Skeletal muscle tissue (tissue), 4 donors: ENCODE measurements around the gene TWNK. TPM values are rescaled to one million over a fixed set of nuclear protein-coding genes. Genes with fewer than 3 reads are reported as not detected.

ENCODE experiments used
- H3K27ac ChIP-seq: one replicate; pipeline ENCODE4 v1.7.0; 2013; ENCODE audit warnings: mild to moderate bottlenecking, low read depth, low read length, inconsistent platforms
- H3K27me3 ChIP-seq, 3 donors: one replicate each; pipeline ENCODE4 v1.7.0; 2013; ENCODE audit warnings: low read length in 3 of 3; ENCODE audit not compliant: control insufficient read depth in 3 of 3, insufficient read depth in 3 of 3
- H3K36me3 ChIP-seq, 3 donors: one replicate each; pipeline ENCODE4 v1.7.0; 2013; ENCODE audit warnings: low read length in 3 of 3; ENCODE audit not compliant: control insufficient read depth in 3 of 3, insufficient read depth in 3 of 3
- H3K4me1 ChIP-seq, 3 donors: one replicate each; pipeline ENCODE4 v1.7.0; 2013; ENCODE audit warnings: low read length in 3 of 3, mild to moderate bottlenecking in 3 of 3; ENCODE audit not compliant: control insufficient read depth in 3 of 3, insufficient read depth in 3 of 3
- H3K4me3 ChIP-seq, 3 donors: one replicate each; pipeline ENCODE4 v1.7.0; 2013; ENCODE audit warnings: low read length in 3 of 3
- H3K9ac ChIP-seq, 3 donors: one replicate each; pipeline ENCODE4 v1.7.0; 2013; ENCODE audit warnings: low read length in 3 of 3, mild to moderate bottlenecking in 3 of 3, moderate library complexity in 2 of 3, low read depth in 1 of 3
- H3K9me3 ChIP-seq, 3 donors: one replicate each; pipeline ENCODE4 v1.7.0; 2013; ENCODE audit warnings: low read length in 3 of 3; ENCODE audit not compliant: control insufficient read depth in 3 of 3
- total RNA-seq: library from RNA; depleted of rRNA; stranded (reverse); fragments of >200 nt; gene quantifications from one replicate; pipeline ENCODE4 v1.2.3, GENCODE V29; 2014
- donor health status: Osteomylitis.

The TWNK gene
- total RNA-seq, 1 donor from 2014 or later: 4.2 TPM

DNA sequence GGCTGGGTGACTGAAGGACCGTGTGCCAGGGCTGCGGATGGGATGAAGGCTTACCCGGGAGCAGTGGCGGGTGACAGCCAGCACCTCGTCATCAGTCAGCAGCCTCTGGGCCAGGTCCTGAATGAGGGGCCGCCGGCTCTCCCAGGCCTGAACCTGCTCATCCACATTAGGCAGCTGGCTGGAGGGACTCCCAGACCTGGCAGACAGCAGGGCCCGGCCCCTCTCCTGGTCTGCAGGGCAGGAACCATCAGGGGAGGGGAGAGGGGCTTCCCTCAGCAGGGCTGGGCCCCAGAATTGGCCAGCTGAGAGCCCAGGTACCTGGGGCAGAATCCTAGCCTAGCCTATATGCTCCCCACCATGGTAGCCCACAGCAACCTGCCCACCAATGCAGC, 28.2 kb downstream of the TWNK start:
- Histone ChIP-seq H3K27ac (no peak overlapping the region), H3K9ac (no peak overlapping the region), H3K9me3 (no peaks in the 10 kb centered on the region), H3K36me3 (no peaks in the 10 kb centered on the region), H3K4me3 (no peak overlapping the region), H3K4me1 (peaks cover 19 to 31% (median 28%) of the 10 kb centered on the region in 3 donors), H3K27me3 (peaks cover 12 to 14% (median 14%) of the 10 kb centered on the region in 3 donors)

- Histone ChIP-seq H3K27me3 (peaks cover 12 to 14% (median 14%) of the 10 kb centered on the region in 3 donors), H3K9me3 (no peaks in the 10 kb centered on the region), H3K4me1 (peaks cover 19 to 31% (median 28%) of the 10 kb centered on the region in 3 donors), H3K27ac (no peak overlapping the region), H3K9ac (no peak overlapping the region), H3K4me3 (no peak overlapping the region), H3K36me3 (no peaks in the 10 kb centered on the region)
Measured at GRCh38 chr10:101016814-101017213, 29.5 kb downstream of the TWNK start.

GRCh38 chr10:101018118-101018599, 30.8 kb downstream of the TWNK start:
- Histone ChIP-seq H3K9me3 (no peaks in the 10 kb centered on the region), H3K27ac (peak overlapping the region; percentile 19), H3K27me3 (peaks cover 12 to 14% (median 14%) of the 10 kb centered on the region in 3 donors), H3K36me3 (no peaks in the 10 kb centered on the region), H3K4me3 (no peak overlapping the region), H3K4me1 (peaks cover 6 to 22% (median 18%) of the 10 kb centered on the region in 3 donors), H3K9ac (no peak overlapping the region)

- Histone ChIP-seq H3K4me1 (peaks cover 6 to 18% (median 13%) of the 10 kb centered on the region in 3 donors), H3K36me3 (no peaks in the 10 kb centered on the region), H3K4me3 (no peak overlapping the region), H3K27me3 (peaks cover 12 to 14% (median 14%) of the 10 kb centered on the region in 3 donors), H3K9ac (peak overlapping the region in 1 of 3 donors; percentile 25), H3K27ac (peak overlapping the region; percentile 19), H3K9me3 (no peaks in the 10 kb centered on the region)
Measured at GRCh38 chr10:101018600-101019439, 31.5 kb downstream of the TWNK start.

DNA sequence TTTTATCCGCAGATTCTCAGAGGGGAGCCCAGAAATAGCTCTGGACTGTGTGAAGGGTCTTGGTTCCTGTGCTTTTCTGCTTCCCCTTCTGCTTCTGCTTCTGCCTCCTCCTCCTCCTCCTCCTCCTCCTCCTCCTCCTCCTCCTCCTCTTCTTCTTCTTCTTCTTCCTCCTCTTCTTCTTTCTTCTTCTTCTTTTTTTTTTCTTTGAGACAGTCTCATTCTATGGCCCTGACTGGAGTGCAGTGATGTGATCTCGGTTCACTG, 32.0 kb downstream of the TWNK start:
- no peak overlapping the region for H3K27ac ChIP-seq
- H3K27me3 ChIP-seq: peaks cover 12 to 14% (median 14%) of the 10 kb centered on the region in 3 donors
- no peak overlapping the region for H3K4me3 ChIP-seq
- H3K9me3 ChIP-seq: no peaks in the 10 kb centered on the region
- H3K4me1 ChIP-seq: peaks cover 2 to 12% (median 9%) of the 10 kb centered on the region in 3 donors
- H3K9ac ChIP-seq: no peak overlapping the region
- no peaks in the 10 kb centered on the region for H3K36me3 ChIP-seq

DNA sequence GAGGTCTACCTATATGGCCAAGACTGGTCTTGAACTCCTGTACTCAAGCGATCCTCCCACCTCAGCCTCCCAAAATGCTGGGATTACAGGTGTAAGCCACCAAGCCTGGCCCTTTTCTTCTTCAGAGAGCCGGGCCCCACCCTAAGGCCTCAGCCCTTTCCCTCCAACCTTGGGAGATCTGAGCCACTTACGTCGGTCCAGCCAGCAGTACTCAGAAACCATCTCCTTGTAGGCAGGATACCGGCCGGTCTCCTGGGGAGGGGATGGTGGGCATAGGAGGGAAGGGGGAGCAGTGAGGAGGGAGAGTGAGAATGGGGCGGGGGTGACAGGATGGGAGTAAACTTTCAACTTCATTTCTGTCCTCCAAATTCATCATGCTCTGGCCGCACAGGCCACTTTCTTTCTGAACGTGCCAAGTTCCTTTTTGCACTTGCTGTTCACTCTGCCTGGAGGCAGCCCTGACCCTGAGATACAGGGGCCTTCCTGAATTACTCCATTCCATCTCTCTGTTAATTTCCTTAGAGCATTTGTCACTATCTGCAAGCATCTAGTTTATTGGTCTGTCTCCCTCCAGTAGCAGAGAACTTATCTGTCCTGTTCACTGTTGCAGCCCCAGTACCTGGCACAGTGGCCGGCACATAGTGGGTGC, 33.2 kb downstream of the TWNK start:
- peaks cover 12 to 14% (median 14%) of the 10 kb centered on the region in 3 donors for H3K27me3 ChIP-seq
- no peak overlapping the region for H3K27ac ChIP-seq
- peaks cover 0 to 9% (median 7%) of the 10 kb centered on the region in 3 donors for H3K4me1 ChIP-seq
- H3K4me3 ChIP-seq: no peak overlapping the region
- H3K9me3 ChIP-seq: no peaks in the 10 kb centered on the region
- H3K36me3 ChIP-seq: no peaks in the 10 kb centered on the region
- H3K9ac ChIP-seq: no peak overlapping the region

DNA sequence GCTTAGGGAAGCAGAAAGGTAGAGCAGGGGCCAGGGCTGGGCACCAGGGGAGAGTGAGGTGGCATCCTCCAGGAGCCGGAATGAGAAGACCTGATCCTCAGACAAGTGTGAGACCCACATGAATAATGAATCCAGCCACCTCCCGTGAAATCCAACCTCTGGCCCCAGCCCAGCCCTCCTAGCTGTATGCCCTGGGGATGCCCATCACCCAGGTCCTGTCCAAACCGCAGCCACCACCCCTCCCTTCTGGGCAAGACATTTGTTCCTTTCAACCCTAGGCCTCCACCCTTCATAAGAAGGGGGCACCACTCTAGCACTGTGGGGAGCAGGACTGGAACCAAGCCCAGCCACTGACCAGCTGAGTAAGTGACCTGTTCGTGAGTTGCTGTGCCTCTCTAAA, 33.9 kb downstream of the TWNK start:
- Histone ChIP-seq H3K9ac (no peak overlapping the region), H3K36me3 (no peaks in the 10 kb centered on the region), H3K4me3 (no peak overlapping the region), H3K27ac (no peak overlapping the region), H3K27me3 (peaks cover 9 to 14% (median 13%) of the 10 kb centered on the region in 3 donors), H3K9me3 (no peaks in the 10 kb centered on the region), H3K4me1 (peaks cover 0 to 9% (median 7%) of the 10 kb centered on the region in 3 donors)

DNA sequence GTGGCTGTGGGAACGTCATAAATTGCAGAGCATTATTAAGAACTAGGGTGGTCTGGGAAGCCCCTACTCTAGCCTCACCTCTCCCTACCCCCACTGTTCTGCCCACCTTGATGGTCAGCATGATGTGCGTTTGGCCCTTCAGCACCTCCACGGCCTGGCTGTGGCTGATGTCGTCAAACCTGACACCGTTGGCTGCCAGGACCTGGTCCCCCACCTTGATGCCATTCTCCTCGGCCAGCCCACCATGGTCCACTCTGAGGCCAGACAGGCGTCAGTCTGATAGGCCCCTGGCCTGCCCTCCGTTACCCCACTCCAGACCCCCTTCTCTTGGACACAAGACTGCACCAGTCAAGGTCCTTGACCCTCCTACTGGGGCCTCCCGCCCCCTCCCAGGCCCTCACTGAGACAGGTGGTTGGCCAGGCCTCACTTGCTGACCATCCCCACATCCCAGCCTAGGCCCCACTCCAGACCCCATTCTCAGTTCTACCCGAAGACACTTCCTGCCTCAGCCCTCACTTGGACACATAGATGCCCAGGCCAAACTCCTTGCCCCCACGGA, 34.4 kb downstream of the TWNK start:
- Histone ChIP-seq H3K27me3 (peaks cover 4 to 9% (median 8%) of the 10 kb centered on the region in 3 donors), H3K4me1 (peaks cover 0 to 9% (median 7%) of the 10 kb centered on the region in 3 donors), H3K9ac (no peak overlapping the region), H3K9me3 (no peaks in the 10 kb centered on the region), H3K27ac (no peak overlapping the region), H3K4me3 (no peak overlapping the region), H3K36me3 (no peaks in the 10 kb centered on the region)

DNA sequence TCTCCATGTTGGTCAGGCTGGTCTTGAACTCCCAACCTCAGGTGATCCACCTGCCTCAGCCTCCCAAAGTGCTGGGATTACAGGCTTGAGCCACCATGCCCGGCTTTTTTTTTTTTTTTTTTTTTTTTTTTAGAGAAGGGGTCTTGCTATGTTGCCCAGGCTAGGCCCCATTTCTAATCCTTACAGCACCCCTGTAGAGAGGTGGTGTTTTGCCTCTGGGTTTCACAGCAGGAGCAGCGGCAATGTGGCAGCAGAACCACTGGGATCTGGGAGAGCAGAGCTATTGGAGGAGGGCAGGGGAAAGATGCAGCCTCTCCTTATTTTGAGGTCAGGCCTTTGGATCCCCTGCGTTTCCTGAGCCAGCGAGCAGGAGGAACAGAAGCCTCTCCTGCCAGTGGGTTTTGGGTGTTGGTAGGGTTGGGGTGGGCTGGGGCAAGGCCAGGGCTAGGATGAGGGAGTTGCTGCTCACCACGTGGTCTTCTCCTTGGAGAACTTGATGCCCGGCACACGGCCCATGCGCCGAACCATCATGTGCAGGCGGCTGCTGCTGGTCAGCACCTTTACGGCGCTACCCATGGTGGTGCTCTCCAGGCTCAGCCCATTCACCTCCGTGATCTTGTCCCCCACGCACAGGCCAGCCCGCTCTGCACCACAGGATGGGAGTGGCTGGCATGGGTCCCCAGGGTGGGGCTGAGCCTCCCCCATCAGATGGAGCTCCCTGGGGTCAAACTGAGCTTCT, 35.8 kb downstream of the TWNK start:
- Histone ChIP-seq H3K27ac (no peak overlapping the region), H3K9me3 (no peaks in the 10 kb centered on the region), H3K4me3 (no peak overlapping the region), H3K4me1 (peaks cover 0 to 9% (median 7%) of the 10 kb centered on the region in 3 donors), H3K27me3 (peaks cover 0 to 4% (median 4%) of the 10 kb centered on the region in 3 donors), H3K36me3 (no peaks in the 10 kb centered on the region), H3K9ac (no peak overlapping the region)
